Middle frontal gyrus (tissue), 1 donor: ENCODE measurements around the gene APOC1.
"Not testable (repeated sequence)": the region's sequence is repeated elsewhere in the genome, so short reads cannot be mapped to it uniquely, and the experiment has no call there.

ENCODE experiments used
- DNase-seq: peaks from one replicate; pipeline ENCODE4 v3.0.0-alpha.2; 2015; ENCODE audit warnings: low spot score; ENCODE audit errors: extremely low spot score

APOC1 gene

GRCh38 chr19:44914433-44915206, at the start of gene APOC1:
APOC1 (plus strand) TSS chr19:44914608; CDS start chr19:44914892, 284 bp downstream.
- peak; percentile 70 for DNase-seq

GRCh38 chr19:44865196-44865767, 49.1 kb upstream of the APOC1 start:
- DNase-seq: no peak

DNA sequence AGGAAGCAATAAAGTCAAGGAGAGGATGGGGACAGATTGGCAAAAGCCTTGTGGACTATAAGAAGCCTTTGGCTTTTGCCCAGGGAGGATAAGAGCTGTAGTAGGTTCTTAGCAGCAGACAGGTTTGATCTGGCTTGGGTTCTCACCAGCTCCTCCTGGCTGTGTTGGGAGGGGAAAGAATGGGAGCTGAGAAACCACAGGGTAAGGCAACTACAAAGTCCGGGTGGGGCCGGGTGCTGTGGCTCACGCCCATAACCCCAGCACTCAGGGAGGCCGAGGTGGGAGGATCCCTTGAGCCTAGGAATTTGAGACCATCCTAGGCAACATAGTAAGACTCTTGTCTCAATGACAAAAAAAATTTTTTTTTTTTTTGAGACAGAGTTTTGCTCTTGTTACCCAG, 47.7 kb upstream of the APOC1 start:
- DNase-seq: no peak

DNA sequence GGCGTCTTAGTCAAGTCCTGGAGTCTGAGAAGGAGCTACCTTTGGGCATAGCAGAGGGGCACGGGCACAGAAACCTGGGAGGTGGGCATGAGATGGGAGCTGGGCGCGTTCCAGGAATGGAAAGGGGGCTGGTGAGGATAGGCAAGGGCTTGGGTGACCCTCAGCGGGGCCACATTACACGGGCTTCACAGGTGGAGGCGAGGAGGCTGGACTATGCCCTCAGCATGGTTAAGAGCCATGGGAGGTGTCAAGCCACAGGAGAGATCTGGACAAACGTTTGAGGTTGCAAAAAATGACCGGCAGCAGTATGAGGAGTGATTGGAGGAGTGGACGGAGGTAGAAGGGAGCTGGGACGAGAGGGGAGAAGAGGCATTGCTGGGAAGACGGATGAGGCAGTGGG, 46.8 kb upstream of the APOC1 start:
- DNase-seq: no peak

DNA sequence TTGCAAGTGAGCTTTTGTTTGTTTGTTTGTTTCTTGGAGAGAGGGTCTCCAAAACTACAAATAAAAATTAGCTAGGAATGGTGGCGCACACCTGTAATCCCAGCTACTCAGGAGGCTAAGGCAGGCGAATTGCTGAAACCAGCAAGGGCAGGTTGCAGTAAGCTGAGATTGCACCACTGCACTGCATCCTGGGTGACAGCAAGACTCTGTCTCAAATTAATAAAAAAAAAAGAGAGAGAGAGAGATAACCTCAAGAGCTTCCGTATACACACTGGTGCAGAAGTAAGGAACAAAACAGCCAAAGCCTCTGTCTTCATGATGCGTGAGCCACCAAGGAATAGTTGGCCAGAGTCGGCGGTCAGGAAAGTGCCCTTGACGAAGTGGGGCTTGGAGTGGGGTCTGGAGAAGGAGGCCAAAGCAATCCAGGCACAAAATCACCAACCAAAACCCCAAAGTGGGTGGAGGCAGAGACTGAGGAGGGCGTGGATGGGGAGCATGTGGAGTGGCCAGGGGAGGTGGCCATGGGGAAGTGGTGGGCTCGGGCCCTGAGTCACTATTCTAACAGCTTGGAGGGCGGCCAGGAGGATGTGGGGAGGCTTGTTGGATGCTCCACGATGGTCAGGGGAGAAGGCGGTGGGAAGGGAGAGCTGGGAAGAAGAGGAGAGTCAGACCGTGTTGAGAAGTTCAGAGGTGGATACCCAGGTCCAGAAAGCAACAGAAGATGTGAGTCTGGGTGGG, 44.5 kb upstream of the APOC1 start:
- no peak for DNase-seq

DNA sequence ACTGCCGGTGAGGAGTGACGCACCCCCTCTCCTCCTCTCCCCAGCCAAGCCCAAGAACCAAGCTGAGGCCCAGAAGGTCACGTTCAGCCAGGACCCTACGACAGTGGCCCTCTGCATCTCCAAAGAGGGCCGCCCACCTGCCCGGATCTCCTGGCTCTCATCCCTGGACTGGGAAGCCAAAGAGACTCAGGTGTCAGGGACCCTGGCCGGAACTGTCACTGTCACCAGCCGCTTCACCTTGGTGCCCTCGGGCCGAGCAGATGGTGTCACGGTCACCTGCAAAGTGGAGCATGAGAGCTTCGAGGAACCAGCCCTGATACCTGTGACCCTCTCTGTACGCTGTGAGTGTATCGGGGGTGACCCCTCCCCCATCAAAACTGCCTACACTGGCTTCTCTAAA, 42.6 kb upstream of the APOC1 start:
- DNase-seq: no peak

GRCh38 chr19:44872661-44873060, 41.7 kb upstream of the APOC1 start:
- DNase-seq: no peak

- DNase-seq: no peak
Observed at GRCh38 chr19:44874317-44874716, 40.1 kb upstream of the APOC1 start.

DNA sequence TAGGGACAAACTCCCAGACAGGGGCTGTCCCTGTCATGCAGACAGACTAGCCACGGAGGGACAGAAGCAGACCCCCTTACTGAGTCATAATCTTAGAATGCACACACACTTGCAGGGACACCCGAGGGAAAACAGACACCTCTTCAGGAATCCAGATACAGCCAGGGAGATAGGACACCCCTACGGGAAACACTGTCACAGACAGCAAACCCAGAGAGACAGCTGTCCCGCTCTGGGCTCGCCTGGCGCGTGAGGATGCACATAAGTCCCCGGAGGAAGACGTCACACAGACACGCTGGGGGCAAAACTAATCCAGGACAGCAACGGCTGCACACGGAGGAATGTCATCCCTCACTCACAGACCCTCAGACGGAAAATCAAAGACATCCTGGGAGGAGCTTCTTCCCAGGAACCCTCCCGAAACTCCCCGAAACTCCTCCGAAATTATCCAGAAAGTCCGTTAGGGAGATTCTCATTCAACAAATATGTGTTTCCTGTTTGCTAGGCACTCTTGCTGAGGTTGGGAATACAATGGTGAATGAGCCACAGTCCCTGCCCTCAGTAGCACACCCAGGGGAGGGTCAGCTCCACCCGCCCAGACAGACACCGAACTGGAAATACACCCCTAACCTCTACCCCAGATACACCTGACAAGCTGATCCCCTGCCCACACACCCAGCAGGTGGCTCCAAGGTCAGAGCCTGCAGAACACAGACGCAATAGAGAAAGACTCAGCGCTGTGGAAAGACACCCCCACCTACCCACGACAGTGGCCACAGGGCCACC, 38.5 kb upstream of the APOC1 start:
- DNase-seq: no peak

DNA sequence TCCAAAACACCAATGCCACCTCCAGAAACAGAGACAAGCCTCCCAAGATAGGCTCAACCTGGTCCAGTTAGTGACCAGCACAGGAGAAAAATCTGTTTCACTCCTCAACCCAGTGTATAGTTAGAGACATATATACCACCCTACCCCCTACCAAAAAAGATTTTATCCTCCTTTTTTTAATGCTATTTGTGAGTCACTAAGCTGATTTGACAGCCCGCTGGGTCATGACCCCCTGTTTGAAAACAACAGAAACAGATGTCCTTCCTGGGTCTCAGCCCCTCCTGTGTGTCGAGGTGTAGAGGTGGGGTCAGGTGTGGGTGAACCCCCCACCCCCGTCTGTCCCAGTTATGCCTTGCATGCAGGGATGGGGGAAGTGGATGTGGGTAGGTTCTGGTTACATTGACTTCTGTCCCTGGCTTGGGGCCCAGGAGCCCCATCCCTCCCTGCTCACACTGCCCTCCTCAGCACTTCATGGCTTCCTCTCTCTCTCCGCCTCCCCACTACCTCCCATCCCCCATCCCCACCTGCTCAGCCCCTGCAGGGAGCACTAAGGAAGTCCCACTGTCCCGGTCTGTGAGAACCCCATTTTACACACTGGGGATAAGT, 37.4 kb upstream of the APOC1 start:
- no peak for DNase-seq

GRCh38 chr19:44878120-44878865, 36.1 kb upstream of the APOC1 start:
- DNase-seq: no peak

- DNase-seq: no peak
Observed at GRCh38 chr19:44879309-44880065, 34.9 kb upstream of the APOC1 start.

GRCh38 chr19:44882063-44882462, 32.3 kb upstream of the APOC1 start:
- DNase-seq: no peak

GRCh38 chr19:44882619-44883397, 31.6 kb upstream of the APOC1 start:
- not testable (repeated sequence) for DNase-seq

GRCh38 chr19:44883922-44884321, 30.5 kb upstream of the APOC1 start:
- DNase-seq: no peak

DNA sequence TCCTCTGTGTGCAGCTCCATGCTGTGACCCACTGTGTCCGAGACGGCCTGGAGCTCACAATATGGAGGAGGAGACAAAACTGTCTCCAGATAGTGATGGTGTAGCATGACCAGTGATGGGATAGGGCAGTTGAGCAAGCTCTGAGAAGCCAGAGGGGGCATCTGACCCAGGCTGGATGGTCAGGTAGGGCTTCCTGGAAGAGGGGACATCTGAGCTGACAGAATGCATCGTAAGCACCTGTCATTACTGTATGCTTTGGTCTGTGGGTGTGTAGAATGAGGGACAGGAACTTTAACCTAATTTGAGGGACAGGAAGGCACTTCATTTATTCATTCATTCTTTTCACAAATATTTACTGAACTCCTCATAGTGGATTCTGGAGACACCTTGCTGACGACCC, 29.8 kb upstream of the APOC1 start:
- DNase-seq: no peak

GRCh38 chr19:44886141-44886540, 28.3 kb upstream of the APOC1 start:
- DNase-seq: no peak

GRCh38 chr19:44887648-44888047, 26.8 kb upstream of the APOC1 start:
- DNase-seq: no peak

- DNase-seq: not testable (repeated sequence)
Observed at GRCh38 chr19:44888335-44888734, 26.1 kb upstream of the APOC1 start.
